GM12878 (cell line): ENCODE measurements around the gene LSR. TPM values are rescaled to one million over a fixed set of nuclear protein-coding genes. Genes with fewer than 3 reads are reported as not detected.

Source experiments
- CHD1 ChIP-seq: IDR thresholded peaks from 2 replicates; pipeline ENCODE4 v1.6.1; 2012; ENCODE audit warnings: low read depth, low read length, improper control_type of control experiment
- CHD2 ChIP-seq: IDR thresholded peaks from 2 replicates; pipeline ENCODE4 v1.6.1; 2011; ENCODE audit warnings: low read depth, low read length, improper control_type of control experiment, borderline replicate concordance
- E2F8 ChIP-seq: fragments of 450-650 bp; IDR thresholded peaks from 2 replicates; pipeline ENCODE4 v1.6.1; 2018; ENCODE audit warnings: mild to moderate bottlenecking, low read depth, moderate library complexity; ENCODE audit not compliant: partially characterized antibody
- HDAC2 ChIP-seq: fragments of 200-600 bp; sonication (generic); IDR thresholded peaks from 2 replicates; pipeline ENCODE4 v1.6.1; 2017
- LARP7 ChIP-seq: fragments of 450-650 bp; IDR thresholded peaks from 2 replicates; pipeline ENCODE4 v1.6.1; 2017; ENCODE audit warnings: mild to moderate bottlenecking
- MLLT1 ChIP-seq: fragments of 450-650 bp; IDR thresholded peaks from 2 replicates; pipeline ENCODE4 v1.6.1; 2016; ENCODE audit warnings: mild to moderate bottlenecking
- MTA3 ChIP-seq: IDR thresholded peaks from 2 replicates; pipeline ENCODE4 v1.6.1; 2012; ENCODE audit warnings: low read length, inconsistent platforms, borderline replicate concordance
- NRF1 ChIP-seq: conservative IDR thresholded peaks from 2 replicates; pipeline ENCODE4 v1.6.1; 2011; ENCODE audit warnings: mild to moderate bottlenecking, low read depth, low read length, improper control_type of control experiment
- POLR2A ChIP-seq: IDR thresholded peaks from 2 replicates; pipeline ENCODE4 v1.6.1; 2011; ENCODE audit warnings: low read depth, mild to moderate bottlenecking, low read length
- RELA ChIP-seq: fragments of 450-650 bp; IDR thresholded peaks from 2 replicates; pipeline ENCODE4 v1.8.0; 2014; ENCODE audit warnings: borderline replicate concordance; ENCODE audit not compliant: partially characterized antibody
- RELB ChIP-seq: fragments of 450-650 bp; IDR thresholded peaks from 2 replicates; pipeline ENCODE4 v1.6.1; 2017; ENCODE audit warnings: low read depth, mild to moderate bottlenecking, moderate library complexity
- ZNF274 ChIP-seq: IDR thresholded peaks from one replicate; pipeline ENCODE4 v1.8.0; 2011; ENCODE audit not compliant: insufficient read length, insufficient read depth
- ZNF592 ChIP-seq: fragments of 450-650 bp; IDR thresholded peaks from 2 replicates; pipeline ENCODE4 v1.6.1; 2017; ENCODE audit warnings: mild to moderate bottlenecking, moderate library complexity
- polyA plus RNA-seq, 11 experiments: library from polyadenylated mRNA; depleted of rRNA in 4 of 11; unstranded in 6 of 11; stranded (reverse) in 5 of 11; fragments of >200 nt; fragmentation: Nextera tagmentation in 4 of 11; fragmentation: Illumina TruSeq in 1 of 11; extraction: Ambion mirVana in 4 of 11; extraction: Trizol in 1 of 11; gene quantifications; 1 replicate in 1 of 11; 2 replicates in 10 of 11; pipeline versions ENCODE4 v1.2.1 to v1.2.3, GENCODE V29; 2011 to 2016; ENCODE audit warnings: inconsistent platforms in 2 of 11, missing spikeins in 2 of 11, low read depth in 1 of 11
- total RNA-seq, 4 experiments: library from RNA; depleted of rRNA in 3 of 4; stranded (reverse); fragments of >200 nt in 3 of 4; fragmentation: Illumina TruSeq in 1 of 4; extraction: Trizol in 1 of 4; gene quantifications; 2 replicates each; pipeline versions ENCODE4 v1.2.1 to v1.2.3, GENCODE V29; 2013 to 2021
- TF ChIP-seq, protein P1 (sequence below): fragments of 450-650 bp; IDR thresholded peaks from 2 replicates; pipeline ENCODE4 v1.6.1; 2016; ENCODE audit warnings: mild to moderate bottlenecking, moderate library complexity, borderline replicate concordance

LSR gene
- total and polyA plus RNA-seq, 10 of the 15 experiments (the other 5 are each of a cell fraction or from before 2014, with no cell fraction given), result 0.26 to 53.9 (median 26.3) TPM

DNA sequence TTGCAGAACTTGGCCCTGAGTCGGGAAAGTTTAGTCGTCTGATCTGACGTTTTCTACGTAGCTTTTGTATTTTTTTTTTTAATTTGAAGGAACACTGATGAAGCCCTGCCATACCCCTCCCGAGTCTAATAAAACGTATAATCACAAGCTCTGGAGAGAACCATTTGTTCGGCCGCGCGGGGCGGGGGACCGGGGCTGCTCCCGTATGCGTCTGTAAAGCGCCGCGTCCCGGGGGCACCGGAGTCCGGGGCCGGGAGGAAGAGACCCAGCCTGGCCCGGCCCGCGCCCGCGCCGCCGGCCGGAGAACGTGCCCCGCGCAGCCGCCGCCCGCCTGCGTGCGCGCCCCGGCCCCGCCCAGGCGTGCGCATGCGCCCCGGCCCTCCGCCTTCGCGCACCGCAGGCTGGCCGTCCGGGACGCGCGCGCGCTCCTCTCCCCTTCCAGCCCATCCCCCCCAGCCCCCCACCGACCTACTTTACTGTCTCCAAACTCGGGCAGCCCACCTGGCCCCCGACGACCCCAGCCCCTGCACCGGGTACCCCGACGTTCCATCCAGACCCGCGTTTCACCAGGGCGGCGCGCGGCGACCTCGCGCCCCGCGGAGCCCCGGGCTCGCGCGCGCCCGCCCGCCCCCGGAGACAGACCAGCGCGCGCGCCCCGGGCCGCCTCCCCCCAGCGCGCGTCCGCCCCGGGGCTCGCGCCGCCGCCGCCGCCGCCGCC lies 19.2 kb downstream of the LSR start (continued):
- TF ChIP-seq CHD2, result no peak
- TF ChIP-seq HDAC2, result no peak
- no peak for TF ChIP-seq MTA3
- no peak for TF ChIP-seq LARP7
- no peak for TF ChIP-seq ZNF274
- TF ChIP-seq E2F8, result no peak
- TF ChIP-seq ZNF592, result no peak
- 0 out of 2 replicates have a peak, but pooled peaks have one; percentile 43 for TF ChIP-seq MLLT1
- no peak for TF ChIP-seq RELA
- TF ChIP-seq NRF1, result peak; percentile 64
- 0 out of 2 replicates have a peak, but pooled peaks have one; percentile 39 for TF ChIP-seq CHD1
- TF ChIP-seq, protein P1, sequence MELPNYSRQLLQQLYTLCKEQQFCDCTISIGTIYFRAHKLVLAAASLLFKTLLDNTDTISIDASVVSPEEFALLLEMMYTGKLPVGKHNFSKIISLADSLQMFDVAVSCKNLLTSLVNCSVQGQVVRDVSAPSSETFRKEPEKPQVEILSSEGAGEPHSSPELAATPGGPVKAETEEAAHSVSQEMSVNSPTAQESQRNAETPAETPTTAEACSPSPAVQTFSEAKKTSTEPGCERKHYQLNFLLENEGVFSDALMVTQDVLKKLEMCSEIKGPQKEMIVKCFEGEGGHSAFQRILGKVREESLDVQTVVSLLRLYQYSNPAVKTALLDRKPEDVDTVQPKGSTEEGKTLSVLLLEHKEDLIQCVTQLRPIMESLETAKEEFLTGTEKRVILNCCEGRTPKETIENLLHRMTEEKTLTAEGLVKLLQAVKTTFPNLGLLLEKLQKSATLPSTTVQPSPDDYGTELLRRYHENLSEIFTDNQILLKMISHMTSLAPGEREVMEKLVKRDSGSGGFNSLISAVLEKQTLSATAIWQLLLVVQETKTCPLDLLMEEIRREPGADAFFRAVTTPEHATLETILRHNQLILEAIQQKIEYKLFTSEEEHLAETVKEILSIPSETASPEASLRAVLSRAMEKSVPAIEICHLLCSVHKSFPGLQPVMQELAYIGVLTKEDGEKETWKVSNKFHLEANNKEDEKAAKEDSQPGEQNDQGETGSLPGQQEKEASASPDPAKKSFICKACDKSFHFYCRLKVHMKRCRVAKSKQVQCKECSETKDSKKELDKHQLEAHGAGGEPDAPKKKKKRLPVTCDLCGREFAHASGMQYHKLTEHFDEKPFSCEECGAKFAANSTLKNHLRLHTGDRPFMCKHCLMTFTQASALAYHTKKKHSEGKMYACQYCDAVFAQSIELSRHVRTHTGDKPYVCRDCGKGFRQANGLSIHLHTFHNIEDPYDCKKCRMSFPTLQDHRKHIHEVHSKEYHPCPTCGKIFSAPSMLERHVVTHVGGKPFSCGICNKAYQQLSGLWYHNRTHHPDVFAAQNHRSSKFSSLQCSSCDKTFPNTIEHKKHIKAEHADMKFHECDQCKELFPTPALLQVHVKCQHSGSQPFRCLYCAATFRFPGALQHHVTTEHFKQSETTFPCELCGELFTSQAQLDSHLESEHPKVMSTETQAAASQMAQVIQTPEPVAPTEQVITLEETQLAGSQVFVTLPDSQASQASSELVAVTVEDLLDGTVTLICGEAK, result no peak
- TF ChIP-seq RELB, result no peak
- peak; percentile 77 for TF ChIP-seq POLR2A
